Measurements from ENCODE around the gene THSD4.

The THSD4 gene

DNA sequence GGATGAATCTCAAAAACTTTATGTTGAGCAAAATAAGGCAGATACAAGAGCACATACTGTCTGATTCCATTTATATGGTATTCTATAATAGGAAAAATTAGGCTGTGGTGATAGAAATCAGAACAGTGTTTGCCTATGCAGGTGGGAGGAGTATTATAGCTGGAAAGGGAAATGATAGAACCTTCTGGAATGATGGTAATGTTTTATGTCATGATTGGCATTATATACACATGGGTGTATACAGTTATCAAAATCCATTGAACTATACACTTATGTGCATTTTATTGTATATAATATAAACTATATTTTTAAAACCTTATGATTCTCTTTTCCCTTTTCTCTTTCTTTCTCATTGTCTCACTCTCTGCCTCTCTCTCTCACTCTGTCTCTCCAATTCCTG, 156.1 kb downstream of the THSD4 start:
- DNase-seq, result no peak

DNA sequence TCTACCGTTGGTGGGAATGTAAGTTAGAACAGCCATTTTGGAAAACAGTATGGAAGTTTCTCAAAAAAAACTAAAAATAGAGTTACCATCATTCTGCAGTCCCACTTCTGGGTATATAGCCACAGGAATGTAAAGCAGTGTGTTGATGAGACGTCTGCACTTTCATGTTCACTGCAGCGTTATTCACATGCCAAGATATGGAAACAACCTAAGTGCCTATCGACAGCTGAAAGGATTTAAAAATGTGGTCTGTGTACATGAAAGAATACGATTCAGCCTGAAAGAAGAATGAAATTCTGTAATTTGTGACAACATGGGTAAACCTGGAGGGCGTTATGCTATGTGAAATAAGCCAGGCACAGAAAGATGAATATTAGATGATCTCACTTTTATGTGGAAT, 157.7 kb downstream of the THSD4 start:
- no peak for DNase-seq

DNA sequence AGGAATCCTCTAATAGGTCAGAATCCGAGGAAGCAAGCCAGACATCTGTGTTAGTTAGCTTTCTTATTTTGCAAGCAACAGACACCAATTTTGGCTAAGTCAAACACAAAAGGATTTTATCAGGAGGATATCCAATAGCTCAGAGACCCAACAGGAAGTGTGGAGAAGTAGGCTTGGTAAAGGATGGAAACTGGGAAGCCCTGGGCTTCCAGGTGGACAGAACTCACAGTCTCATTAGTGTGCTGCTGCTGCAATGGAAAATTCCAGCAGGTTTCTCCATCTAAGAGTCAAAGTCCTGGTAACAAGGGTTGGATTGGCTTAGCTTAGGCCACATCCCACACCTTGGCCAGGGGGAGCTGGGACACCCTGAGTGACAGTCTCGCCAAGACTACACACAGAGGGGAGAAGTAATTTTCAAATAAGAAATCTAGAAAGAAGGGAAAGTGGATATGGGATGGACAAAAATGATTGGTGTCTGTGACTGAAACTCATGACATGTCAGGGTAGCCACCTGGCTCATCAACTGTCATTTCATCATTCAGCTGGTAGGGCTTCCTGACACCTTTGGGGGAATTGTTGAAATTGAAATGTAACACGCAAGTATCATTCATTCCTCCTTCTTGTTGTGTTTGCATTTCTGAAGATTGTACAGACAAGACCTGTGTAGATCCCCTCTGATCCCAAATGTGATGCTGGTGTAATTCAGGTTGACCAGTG, 158.6 kb downstream of the THSD4 start:
- no peak for DNase-seq

DNA sequence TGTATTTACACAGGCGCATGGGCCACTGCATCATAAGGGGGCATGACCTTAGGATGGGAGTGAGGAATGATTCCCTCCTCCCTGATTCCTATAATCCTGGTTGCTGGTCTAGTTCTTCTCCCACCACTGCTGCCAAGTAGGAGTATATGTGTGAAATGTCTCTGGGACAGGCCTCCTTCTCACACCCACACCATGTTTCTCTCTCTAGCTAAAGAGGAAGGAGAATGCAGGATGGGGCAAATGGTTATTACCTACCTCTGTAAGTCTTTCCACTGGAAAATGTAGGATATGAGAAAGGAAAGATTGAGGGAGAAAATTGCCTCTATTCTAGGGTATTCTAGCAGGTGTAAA, 159.2 kb downstream of the THSD4 start:
- no peak for DNase-seq

DNA sequence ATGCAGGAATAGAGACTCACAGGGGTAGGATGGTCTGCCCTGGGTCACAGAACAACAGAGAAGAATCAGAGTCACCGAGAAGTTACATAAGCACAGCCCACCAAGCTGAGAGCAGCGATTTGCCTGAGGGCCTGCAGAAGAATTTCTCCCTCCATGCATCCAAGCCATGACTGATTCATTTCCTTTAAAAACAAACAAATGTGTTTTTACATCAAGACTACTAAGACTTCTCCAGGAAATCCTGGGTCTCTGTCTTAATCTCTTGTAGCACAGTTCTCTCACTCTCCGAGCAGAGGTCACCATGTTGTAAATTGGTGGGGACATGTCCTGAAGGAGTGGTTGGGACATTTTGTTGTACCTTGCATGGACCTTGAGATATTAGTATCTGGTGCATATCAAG, 159.8 kb downstream of the THSD4 start:
- no peak for DNase-seq

DNA sequence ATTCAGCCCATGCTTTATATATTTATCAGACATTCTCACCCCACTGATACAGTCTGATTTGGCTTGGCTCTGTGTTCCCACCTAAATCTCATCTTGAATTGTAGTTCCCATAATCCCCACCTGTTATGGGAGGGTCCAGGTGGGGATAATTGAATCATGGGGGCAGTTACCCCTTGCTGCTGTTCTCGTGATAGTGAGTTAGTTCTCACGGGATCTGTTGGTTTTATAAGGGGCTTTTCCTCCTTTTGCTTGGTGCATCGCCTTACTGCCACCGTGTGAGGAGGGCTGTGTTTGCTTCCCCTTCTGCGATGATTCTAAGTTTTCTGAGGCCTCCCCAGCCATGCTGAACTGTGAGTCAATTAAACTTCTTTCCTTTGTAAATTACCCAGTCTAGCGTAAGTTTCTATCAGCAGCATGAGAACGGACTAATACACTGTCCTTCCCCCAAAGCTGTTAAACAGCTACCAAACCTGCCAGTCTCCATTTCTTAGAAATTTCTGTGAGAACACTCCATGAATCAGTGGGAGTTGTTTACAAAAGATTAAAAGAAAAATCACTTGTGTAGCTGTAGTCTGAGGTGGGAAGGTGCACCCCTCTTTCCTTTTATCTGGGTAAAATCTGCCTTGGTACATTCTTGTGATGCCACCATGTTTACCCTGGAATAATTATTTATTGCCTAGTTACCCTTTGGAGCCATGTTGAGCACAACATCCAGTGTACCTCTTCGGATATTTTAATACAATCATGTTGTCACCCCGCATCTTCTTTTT, 160.5 kb downstream of the THSD4 start:
- DNase-seq, result no peak

DNA sequence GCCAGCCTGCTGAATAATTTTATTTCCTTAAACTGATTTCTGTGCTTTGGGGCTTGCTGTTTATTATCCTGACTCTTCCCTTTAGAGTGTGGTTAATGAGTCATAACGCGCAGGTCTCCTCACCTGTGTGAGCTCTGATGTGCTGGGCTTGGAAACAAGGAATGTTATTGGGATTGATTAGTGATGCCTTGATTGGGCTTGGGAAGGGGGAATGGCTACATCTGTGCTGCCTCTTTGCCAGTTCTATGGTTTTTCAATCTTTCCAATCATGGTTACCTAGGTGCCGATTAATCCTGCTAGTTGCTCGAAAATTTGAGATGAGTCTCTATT, 161.0 kb downstream of the THSD4 start:
- no peak for DNase-seq

DNA sequence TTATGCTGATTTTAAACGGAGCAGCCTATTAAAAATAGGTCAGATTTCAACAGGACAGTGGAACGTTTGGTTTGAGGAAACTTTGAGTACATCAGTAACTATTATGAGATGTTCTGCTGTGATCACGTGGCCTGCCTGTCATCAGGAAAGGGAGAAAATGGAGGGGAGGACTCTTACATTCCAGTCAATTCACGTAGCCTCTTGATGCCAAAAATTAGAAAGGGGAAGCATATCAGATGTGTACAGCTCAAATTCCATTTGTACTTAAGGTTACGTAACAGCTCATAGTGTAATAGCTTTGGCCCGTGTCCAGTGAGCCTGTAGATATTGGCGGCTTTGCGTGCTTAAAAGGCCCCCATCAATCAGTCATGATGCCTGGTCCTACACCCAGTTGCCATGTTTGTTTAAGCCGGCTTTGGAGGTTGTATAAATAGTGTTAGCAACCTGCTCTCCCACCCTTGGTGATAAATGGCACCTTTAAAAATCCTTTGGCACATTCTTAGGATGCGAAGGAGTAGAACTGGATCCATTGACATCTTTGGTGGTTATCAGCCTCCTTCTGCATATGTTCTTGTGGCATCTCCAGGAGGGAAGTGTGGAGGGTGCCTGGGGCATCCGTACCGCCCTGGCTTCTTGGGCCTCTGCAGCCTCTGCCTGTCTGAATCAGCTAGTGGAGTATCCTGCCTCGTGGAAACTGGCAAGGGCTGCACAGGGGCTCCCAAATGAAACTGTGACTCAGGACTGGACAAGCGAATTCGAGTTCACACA, 163.9 kb downstream of the THSD4 start:
- DNase-seq, result no peak

DNA sequence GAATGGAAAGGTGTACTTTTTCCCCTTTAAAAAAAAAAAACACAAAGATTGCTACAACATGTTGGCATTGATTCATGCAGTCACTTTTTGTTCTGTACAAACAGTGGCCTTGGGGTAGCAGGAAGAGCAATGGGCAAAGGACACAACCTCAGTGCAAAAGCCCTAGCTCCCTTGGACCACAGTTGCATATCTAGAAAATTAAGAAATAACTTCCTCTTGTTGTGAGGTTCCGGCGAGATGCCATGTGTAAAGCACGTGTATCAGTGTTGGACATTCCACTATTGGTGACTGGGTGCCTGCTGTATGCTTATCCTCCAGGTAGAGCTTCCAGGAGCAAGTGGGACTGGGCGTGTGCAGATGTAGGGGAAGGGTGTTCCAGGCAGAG, 164.5 kb downstream of the THSD4 start:
- no peak for DNase-seq

DNA sequence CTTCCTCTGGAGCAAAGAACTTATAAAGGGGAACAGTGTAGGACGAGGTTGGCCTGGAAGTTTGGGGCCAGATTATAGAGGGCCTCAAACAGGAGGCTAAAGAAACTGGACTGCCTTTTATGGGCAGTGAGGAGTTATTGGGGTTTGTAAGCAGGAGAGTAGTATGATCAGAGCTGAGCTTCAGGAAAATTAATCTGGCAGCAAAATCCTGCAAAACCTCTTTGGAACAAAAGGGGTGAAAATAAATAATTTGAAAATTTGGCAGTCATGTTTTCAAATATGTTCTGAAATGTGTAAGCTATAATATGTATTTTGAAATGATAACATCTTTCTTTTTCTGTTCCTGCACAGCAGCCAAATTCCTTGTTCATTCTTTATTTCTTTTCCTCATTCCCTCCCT, 164.9 kb downstream of the THSD4 start:
- no peak for DNase-seq

DNA sequence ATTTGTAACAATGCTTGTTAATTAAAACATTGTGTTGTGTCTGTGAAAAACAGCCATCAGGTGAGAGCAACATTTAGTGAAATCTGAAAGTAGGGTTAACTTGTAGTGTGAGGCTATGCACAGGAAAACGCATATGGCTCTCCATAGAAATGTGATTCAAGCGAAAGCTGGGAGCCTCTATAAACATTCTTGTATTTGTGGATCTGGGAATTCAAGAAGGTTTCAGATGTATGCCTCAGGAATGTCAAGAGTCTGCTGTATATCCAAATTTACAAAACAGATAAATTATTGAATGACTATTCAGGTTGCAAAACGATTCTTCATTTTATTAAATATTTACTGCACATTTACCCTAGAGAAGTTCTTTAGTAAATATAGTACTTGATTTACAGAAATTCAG, 166.0 kb downstream of the THSD4 start:
- DNase-seq, result no peak

DNA sequence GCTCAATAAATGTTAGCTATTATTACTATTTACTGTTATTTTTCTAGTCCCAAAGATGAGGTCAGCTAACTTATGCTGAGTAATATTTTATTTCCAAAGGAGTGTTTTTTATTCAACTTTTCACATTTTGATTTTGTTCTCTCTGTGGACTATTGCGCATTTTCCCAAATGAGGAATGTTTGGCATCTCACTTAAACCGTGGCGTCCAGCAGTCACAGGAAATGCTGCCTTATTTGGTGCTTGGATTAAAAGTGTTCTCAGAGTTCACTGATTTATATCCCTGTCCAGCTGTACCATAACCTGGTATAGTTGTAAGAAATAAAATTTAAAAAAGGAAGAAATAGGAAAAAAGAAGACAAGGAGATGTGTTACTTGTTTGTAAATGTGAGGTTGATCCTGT, 166.8 kb downstream of the THSD4 start:
- DNase-seq, result no peak

DNA sequence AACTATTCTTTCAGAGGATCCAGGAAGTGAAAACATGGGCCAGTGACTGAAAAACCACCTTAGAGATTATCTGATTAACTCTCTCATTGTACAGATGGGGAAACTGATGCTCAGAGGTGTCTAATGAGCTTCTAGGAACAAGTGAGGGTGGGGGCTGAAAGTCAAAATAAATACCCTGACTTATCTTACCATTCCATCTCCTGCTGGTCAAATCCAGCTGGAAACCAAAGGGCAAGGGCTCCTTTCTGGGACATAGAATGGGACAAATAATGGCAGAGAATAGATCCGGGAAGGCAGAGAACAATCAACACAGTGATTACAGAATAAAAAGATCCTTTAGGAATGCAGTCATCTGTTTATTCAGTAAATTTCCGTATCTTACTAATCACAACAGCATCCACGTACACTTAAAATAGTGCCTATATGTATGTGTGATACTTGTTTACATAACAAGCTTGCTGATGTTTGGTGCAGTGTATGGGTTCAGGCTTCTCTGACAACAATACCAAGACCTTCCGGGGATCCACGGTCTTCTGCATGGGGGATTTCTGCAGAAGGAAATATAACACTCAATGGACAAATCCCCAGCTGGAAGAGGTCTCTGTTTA, 173.2 kb downstream of the THSD4 start:
- no peak for DNase-seq

DNA sequence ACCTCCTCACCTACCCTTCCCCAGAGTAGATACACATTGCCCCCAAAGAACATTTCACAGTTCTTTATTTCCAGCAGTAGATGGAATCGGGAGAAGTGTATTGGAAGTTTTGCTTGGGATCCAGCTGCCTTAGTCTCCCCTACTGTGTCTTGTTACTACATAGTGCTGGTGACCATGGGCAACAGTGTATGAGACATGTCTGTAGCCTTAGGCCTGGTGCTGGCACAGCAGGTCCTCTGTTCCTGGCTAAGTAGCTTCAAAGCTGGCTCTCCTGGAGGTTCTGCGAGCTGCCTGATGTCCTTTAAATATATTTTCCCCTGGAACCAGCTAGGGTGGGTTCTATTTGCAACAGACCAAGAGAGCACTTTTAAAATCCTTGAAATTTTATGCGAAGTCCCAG, 174.7 kb downstream of the THSD4 start:
- DNase-seq, result no peak

DNA sequence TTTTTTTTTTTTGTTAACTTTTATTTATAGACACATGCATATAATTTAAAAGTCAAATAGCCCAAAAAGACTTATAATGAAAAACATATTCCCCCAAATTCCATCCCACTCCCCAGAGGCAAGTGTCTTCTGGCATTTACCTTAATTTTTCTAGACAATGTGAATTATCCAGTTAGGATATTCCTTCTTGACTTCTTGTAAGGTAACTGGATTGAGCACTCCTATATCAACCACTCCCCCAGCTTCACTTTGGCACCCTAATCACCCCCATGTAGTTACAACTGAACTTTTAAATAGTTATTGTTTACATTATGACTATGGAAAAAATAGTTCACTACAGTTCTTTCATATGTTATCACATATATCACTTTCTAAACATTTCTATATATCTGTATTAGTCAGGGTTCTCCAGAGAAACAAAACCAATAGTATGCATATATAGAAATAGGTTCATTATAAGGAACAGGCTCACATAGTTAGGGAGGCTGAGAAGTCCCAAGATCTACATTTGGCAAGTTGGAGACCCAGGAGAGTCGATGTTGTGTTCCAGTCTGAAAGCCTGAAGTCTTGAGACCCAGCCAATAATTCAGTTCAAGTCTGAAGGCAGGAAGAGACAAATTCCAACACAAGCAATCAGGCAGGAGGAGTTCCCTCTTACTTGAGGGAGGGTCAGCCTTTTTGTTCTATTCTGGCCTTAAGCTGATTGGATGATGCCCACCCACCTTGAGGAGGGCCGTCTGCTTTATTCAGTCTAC, 175.8 kb downstream of the THSD4 start:
- no peak for DNase-seq

DNA sequence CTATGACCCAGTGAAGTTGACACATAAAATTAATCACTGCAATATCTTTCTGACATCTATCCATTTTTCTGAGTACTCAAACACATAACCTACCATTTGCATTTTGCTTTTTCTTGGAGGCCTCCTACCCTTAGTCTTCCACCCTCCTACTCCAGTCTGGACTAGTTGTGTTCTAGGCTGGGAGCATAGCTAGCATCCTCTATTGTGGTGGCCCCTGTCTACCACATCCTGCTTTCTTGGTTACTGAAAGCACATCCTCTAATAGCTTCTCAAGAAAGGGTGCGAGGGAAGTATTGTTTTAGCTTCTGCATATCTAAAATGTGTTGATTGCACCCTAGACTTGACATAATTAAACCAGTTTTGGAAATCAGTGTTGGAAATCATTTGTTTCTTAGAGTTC, 176.5 kb downstream of the THSD4 start:
- DNase-seq, result no peak

DNA sequence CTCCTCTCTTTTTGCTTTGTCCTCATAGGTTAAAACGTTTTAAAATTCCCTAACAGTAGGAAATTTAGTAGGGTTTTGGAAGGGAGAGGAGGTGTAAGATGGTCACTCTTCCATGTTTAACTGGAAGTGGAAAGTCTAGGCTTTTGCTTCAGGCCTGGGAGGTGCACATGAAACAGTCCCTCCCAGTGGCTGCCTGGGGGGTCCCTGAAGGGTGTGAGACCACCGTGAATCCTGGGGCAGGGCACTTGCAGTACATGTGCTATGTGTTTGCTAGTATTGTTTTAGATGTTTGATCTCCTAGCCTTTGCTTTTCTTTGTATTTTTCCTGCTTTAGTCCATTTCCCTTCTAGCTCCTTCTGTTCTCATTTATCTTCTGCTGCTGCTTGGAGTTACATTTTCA, 178.5 kb downstream of the THSD4 start:
- DNase-seq, result no peak

DNA sequence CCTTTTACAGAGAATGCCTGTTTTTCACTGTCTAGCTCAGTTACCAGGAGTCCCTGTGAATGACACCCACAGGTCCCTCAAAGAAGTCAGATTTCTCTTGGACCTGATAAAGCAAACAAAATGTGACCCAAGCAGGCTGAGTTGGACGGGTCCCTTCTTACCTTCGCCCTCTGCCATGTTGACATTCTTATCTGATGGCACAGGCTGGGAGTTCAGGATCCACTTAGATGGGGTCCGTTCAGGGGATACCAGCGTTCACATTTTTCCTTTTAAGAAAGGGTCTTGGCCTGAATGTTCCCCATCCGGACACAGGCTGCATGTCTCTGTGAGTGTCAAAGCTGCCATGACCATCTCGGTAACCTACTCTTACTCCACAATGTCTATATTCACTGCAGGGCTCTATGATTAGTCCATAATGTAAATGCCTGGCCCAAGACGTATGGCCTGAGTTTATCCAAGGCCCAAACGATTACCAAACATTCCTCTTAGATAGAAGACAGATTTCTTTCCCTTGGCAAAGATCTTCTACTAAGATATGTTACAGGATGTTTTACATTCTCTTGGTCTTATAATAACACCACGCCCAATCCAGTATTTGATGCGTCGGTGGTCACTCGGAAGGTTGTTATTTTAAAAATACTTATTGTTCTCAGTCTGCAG, 179.1 kb downstream of the THSD4 start:
- no peak for DNase-seq

DNA sequence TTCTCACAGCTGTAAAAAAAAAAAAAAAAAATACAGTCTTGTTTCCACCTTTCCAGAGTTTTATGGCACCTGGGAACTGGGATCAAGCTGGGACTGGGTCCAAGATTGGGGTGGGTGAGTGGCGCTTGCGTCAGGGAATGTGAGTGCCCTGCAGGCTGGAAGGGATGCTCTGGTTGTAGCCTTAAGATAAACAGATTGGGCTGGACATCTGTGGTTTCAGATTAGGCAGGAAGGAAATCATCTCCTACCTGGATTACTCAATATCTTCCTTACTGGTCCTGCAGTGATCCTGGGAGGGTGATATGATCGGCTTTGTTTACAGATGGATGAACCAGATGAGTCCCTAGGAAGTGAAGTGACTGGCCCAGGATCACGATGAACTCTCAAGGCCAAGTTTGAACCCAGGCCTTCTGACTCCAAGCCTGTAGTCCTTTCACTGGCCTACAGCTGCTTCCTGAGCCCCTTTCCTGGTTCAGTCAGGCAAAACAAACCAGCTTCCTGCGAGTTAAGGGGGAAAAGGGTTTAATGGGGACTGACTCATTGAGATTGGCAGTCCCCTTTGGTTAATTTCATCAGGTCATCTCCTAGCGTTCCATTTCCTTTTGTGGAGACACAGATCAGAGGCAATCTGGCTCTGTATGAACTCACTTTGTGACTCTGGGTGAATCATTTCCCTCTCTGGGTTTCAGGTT, 179.8 kb downstream of the THSD4 start:
- no peak for DNase-seq

DNA sequence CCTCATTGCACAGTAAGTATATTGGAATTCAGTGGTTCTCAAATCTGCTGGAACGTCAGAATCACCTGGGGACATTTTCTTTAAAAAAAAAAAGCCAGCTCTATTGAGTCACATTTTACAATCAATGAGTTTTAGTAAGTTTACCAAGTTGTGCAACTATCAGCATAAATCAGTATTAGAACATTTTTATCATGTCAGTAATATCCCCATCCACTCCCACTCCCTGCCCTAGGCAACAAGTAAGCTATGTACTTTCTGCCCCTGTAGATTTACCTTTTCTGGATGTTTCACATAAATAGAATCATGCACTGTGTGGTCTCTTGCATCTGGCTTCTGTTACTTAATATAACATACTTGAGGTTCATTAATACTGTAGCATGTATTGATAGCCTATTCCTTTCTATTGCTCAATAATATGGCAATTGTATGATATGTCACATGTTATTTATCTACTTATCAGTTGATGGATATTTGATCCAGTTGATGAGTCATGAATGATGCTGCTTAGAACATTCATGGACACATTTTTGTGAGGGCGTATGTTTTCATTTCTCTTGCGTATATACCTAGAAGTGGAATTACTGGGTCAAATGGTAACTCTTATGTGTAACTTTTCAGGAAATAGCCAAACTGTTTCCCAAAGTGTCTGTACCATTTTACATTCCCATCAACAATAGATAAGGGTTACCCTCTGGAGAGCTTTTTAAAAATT, 180.5 kb downstream of the THSD4 start:
- DNase-seq, result no peak

DNA sequence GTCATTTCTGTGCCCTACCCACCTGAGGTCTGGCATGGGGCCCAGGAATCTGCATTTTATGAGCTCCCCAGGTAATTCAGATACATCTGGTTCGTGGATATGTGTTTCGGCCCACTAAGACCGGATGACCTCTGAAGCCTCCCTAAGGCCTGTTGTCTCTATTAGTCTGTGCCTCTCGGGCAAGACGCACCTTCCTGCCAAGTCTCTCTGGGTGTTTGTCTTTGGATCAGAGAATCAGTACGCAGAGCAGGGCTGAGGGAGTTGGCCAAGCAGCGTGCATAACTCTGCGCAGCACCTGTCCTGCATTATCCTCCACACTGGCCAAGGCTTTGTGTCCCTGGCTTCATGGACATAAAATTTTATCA, 181.0 kb downstream of the THSD4 start:
- DNase-seq, result no peak

Measured in NCI-H187 treated with DMSO at 0.1 percent for 48 hours (cell line).